GM06990 (cell line): ENCODE measurements around the gene ARHGEF4.

Experiments used
- DNase-seq: peaks from one replicate; pipeline ENCODE4 v3.0.0-alpha.2; 2011; ENCODE audit not compliant: insufficient read length; ENCODE audit errors: extremely low read depth
- H3K27me3 ChIP-seq: replicated peaks from 2 replicates; pipeline ENCODE4 v1.6.0; 2011; ENCODE audit warnings: low read length; ENCODE audit not compliant: control insufficient read depth, insufficient read depth
- H3K36me3 ChIP-seq: 2 replicates; pipeline ENCODE4 v1.5.1; 2011; ENCODE audit warnings: low read length; ENCODE audit not compliant: control insufficient read depth, insufficient read depth
- H3K4me3 ChIP-seq: replicated peaks from 2 replicates; pipeline ENCODE4 v1.5.1; 2011; ENCODE audit warnings: low read depth, mild to moderate bottlenecking, control low read depth, low read length
- TF ChIP-seq, protein P1 (sequence below): IDR thresholded peaks from 2 replicates; pipeline ENCODE4 v1.5.1; 2011; ENCODE audit warnings: low read length, control low read depth, mild to moderate bottlenecking, inconsistent platforms; ENCODE audit not compliant: insufficient read depth, poor library complexity, severe bottlenecking

Gene ARHGEF4

DNA sequence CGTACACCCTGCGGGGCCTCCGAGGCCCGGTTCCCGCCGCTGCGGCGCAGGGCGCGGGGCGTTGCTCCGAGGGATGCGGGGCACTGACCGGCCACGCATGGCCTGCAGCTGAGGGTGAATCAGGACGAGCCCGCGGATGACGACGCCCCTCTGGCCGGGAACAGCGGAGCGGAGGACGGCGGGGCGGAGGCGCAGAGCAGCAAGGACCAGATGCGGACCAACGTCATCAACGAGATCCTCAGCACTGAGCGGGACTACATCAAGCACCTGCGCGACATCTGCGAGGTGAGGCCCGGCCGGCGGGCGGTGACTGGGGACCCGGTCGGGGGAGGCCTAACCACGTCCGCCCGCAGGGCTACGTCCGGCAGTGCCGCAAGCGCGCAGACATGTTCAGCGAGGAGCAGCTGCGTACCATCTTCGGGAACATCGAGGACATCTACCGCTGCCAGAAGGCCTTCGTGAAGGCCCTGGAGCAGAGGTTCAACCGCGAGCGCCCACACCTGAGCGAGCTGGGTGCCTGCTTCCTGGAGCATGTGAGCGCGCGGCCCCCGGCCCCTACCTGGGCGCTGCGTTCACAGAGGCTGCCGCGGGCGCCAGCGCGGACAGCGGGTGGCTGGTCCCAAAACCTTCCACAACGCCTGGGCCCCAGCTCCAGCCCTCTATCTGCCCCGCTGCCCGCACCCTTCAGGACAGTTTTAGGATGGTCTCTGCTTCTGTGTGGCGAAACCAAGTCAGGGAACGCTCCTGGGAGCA, 203.4 kb downstream of the ARHGEF4 start:
- Histone ChIP-seq H3K27me3 (no peaks in the 10 kb centered on the region; the same call in 1 of the 2 replicates), H3K4me3 (no peak overlapping the region), H3K36me3 (no peaks in the 10 kb centered on the region)
- DNase-seq: no peak
- TF ChIP-seq, protein P1, sequence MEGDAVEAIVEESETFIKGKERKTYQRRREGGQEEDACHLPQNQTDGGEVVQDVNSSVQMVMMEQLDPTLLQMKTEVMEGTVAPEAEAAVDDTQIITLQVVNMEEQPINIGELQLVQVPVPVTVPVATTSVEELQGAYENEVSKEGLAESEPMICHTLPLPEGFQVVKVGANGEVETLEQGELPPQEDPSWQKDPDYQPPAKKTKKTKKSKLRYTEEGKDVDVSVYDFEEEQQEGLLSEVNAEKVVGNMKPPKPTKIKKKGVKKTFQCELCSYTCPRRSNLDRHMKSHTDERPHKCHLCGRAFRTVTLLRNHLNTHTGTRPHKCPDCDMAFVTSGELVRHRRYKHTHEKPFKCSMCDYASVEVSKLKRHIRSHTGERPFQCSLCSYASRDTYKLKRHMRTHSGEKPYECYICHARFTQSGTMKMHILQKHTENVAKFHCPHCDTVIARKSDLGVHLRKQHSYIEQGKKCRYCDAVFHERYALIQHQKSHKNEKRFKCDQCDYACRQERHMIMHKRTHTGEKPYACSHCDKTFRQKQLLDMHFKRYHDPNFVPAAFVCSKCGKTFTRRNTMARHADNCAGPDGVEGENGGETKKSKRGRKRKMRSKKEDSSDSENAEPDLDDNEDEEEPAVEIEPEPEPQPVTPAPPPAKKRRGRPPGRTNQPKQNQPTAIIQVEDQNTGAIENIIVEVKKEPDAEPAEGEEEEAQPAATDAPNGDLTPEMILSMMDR: no peak

DNA sequence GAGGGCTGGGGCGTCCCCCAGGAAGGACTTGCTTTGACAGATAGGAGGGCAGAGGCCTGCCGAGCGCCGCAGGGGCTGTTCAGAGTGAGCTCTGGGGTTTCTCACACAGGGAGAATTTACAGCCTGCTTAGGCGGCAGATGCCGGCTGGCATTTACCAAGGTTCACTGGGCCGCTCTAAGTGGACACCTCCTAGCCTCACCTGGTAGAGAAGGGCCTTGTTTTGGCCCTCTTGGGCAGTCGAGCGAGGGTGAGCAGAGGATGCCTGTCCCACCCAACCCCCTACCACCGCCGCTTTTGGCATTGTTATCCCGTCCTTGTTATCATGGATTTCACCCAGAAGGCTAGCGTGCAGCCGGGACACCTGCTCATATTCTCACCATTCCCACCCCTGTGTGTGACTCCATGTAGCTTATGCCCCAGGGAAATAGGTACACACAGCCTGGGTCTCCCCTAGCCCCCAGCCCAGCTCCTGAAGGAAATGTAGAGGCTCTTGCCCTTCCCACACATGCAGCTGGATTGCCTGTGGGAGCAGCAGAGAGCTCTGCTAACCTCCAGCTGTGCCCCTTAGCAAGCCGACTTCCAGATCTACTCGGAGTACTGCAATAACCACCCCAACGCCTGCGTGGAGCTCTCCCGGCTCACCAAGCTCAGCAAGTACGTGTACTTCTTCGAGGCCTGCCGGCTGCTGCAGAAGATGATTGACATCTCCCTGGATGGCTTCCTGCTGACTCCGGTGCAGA, 204.1 kb downstream of the ARHGEF4 start:
- no peaks in the 10 kb centered on the region; the same call in 1 of the 2 replicates for H3K36me3 ChIP-seq
- no peak for DNase-seq
- TF ChIP-seq, protein P1: no peak
- no peaks in the 10 kb centered on the region for H3K27me3 ChIP-seq
- no peak overlapping the region for H3K4me3 ChIP-seq

DNA sequence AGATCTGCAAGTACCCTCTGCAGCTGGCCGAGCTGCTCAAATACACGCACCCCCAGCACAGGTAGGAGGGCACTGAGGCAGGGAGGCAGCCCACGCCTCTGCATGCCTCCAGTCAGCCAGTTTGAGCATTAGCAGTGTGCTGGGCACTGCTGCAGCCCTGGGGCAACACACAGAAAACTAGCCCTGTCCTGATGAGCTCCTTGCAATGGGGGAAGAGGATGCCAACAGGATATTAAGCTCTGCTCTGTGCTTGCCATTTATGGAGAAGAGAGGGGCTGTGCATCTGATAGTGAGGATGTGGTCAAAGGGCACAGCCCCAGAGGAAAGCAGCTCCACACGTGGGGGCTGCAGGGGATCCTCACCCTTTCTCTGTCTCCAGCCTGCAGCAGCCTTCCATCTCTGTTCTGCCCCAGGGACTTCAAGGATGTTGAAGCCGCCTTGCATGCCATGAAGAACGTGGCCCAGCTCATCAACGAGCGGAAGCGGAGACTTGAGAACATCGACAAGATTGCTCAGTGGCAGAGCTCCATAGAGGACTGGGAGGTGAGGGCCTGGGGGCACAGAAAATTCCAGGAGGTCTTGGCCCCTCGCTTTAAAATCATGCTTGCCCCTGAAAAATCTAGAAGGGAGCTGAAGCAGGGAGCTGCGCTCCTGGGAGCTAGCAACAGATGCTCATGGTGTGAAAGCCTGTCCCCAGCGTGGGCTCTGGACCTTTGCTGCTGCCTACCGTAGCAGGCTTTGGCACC, 204.9 kb downstream of the ARHGEF4 start:
- Histone ChIP-seq H3K36me3 (peaks cover under 1% of the 10 kb centered on the region; the same call in 1 of the 2 replicates), H3K4me3 (no peak overlapping the region), H3K27me3 (no peaks in the 10 kb centered on the region)
- DNase-seq: no peak
- TF ChIP-seq, protein P1: no peak

DNA sequence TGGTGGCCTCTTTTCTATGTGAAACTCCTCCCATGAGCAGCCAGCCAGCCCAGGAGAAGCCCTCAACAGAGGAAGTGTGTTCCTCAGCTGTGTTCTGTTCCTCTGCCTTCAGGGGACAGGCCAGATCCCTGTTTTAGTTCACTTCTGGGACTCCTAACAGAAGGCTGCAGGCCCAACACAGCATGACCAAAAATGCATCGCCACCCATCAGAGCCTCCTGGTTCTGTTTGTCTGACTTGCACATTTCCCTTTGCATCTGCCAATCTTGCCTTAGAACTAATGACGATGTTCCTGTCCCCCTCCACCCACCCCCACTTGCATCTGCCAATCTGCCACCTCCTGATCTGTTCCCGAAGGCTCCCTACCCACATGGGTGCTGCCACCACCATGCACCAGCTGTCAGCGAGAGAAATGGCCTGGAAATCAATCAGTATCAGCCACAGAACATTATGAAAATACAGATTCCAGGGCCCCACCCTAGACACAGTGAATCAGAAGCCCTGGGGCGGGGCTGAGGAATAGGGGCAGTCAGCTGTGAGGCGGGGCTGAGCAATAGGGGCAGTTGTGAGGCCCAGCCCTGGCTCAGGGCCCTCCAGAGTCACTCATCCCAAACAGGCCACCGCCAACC, 205.5 kb downstream of the ARHGEF4 start:
- no peak for DNase-seq
- Histone ChIP-seq H3K36me3 (peaks cover 4% of the 10 kb centered on the region), H3K27me3 (no peaks in the 10 kb centered on the region), H3K4me3 (no peak overlapping the region)
- TF ChIP-seq, protein P1: no peak

DNA sequence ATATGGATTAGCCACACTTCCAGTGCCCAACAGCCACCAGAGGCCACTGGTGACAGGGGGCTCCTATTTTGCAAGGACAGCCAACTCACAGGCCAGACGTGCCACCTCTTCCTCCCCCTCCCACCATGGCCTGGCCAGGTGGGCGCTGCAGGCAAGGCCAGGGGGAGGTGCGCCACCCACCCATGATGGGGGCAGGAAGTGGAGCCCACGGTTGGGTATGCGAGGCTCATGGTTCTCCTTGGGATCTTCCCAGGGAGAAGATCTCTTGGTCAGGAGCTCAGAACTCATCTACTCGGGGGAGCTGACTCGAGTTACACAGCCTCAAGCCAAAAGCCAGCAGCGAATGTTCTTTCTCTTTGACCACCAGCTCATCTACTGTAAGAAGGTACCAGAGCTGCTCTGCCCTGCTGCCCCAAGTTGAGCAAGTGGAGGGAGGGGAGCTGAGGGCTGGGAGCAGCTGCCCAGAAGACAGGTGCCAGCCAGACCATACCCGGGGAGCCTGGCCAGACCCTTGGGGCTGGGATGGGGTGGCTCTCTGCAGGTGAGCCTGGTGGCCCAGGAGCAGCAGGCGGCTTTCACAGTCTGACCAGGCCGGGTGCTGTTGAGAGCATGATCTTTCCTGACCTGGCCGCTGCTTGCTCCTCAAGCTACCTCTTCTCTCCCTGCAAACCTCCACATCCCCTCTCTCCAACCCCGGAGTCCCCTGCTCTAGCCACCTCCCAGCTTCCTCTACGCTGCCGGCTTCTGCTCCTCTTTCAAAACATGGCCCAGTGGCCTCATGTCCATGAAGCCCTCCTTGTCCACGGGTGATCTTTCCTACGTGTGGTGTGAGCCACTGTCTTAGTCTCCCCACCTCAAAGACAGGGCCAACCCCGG, 206.7 kb downstream of the ARHGEF4 start:
- TF ChIP-seq, protein P1: no peak
- Histone ChIP-seq H3K27me3 (no peaks in the 10 kb centered on the region), H3K36me3 (peaks cover 7% of the 10 kb centered on the region), H3K4me3 (no peak overlapping the region)
- DNase-seq: no peak
